PC-9 (cell line): ENCODE data around the gene SHMT1.

Experiments
- EZH2 ChIP-seq: fragments of 200-600 bp; sonication (generic); IDR thresholded peaks from 2 replicates; pipeline ENCODE4 v1.8.0; 2017; ENCODE audit warnings: antibody characterized with exemption, low read depth
- TF ChIP-seq, protein P1 (sequence below): fragments of 200-600 bp; sonication (generic); conservative IDR thresholded peaks from 2 replicates; pipeline ENCODE4 v1.6.1; 2017; ENCODE audit warnings: mixed run types, antibody characterized with exemption, mild to moderate bottlenecking, moderate library complexity

DNA sequence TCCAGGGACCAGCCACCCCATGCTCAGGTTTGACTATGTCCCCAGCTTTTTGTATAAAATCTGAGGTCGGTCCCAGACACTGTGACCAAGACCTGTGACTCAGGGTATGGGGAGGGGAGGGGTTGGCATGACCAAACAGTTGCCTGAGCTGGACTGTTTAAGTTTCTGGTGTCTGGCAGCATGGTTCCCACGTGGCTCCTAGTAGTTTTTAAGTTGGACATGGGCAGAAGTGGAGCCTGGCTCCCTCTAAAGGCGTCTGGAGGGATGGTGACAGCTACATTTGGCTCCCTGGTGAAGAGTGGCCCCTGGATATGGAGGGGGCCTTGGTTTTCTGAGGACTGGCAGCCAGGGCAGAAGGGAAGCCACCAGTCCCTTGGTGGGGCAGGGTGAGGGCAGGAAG lies 40.3 kb downstream of the SHMT1 start:
- TF ChIP-seq, protein P1, sequence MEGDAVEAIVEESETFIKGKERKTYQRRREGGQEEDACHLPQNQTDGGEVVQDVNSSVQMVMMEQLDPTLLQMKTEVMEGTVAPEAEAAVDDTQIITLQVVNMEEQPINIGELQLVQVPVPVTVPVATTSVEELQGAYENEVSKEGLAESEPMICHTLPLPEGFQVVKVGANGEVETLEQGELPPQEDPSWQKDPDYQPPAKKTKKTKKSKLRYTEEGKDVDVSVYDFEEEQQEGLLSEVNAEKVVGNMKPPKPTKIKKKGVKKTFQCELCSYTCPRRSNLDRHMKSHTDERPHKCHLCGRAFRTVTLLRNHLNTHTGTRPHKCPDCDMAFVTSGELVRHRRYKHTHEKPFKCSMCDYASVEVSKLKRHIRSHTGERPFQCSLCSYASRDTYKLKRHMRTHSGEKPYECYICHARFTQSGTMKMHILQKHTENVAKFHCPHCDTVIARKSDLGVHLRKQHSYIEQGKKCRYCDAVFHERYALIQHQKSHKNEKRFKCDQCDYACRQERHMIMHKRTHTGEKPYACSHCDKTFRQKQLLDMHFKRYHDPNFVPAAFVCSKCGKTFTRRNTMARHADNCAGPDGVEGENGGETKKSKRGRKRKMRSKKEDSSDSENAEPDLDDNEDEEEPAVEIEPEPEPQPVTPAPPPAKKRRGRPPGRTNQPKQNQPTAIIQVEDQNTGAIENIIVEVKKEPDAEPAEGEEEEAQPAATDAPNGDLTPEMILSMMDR, result no peak; the same call in 1 of the 2 replicates
- TF ChIP-seq EZH2, result no peak
